Uterus (tissue), 2 donors: ENCODE measurements around the gene FOCAD.

ENCODE experiments used
- CTCF ChIP-seq, 4 experiments: fragments of 200-600 bp in 2 of 4; fragments of 450-650 bp in 2 of 4; sonication (generic) in 2 of 4; IDR thresholded peaks; one replicate each; pipeline ENCODE4 v1.5.1; 2016 to 2019; ENCODE audit warnings: antibody characterized with exemption in 4 of 4, mild to moderate bottlenecking in 2 of 4, moderate library complexity in 1 of 4
- POLR2A ChIP-seq, 2 donors: fragments of 450-650 bp; IDR thresholded peaks; one replicate each; pipeline ENCODE4 v1.6.1; 2016; ENCODE audit warnings: antibody characterized with exemption in 2 of 2, mild to moderate bottlenecking in 1 of 2, moderate library complexity in 1 of 2

GRCh38 chr9:21015129-21015815, 331.2 kb downstream of the FOCAD start:
- no peak for TF ChIP-seq POLR2A (IDR thresholded peaks at IDR 0.05)
- no peak for TF ChIP-seq CTCF (IDR thresholded peaks at IDR 0.05)
